Activated B cell treated with CpG ODN at 0.5 μM for 24 hours (primary cell): Measurements from ENCODE around the gene SPA17. TPM values are rescaled to one million over a fixed set of nuclear protein-coding genes. Genes with fewer than 3 reads are reported as not detected.

Experiments
- ATAC-seq: fragments of 200-7000 bp; cut with Tn5 transposase; one replicate; pipeline ENCODE4 v1.10.0; 2021; ENCODE audit warnings: low read depth, mild to moderate bottlenecking, moderate library complexity
- CTCF ChIA-PET: fragments of 350-600 bp; sonication (Branson Sonifier 250); formaldehyde crosslinking; loops from one replicate; lab custom pipeline; 2021; ENCODE audit warnings: antibody characterized with exemption; lab: Charles Lee
- POLR2A ChIA-PET: fragments of 350-600 bp; sonication (Branson Sonifier 250); formaldehyde crosslinking; loops from one replicate; lab custom pipeline; 2021; ENCODE audit warnings: antibody characterized with exemption; lab: Charles Lee
- DNase-seq: peaks from one replicate; pipeline ENCODE4 v3.0.0; 2022
- H3K27ac Mint-ChIP-seq: one replicate; pipeline ENCODE4 v1.8.0; 2020; ENCODE audit warnings: mixed read lengths
- H3K27me3 Mint-ChIP-seq: one replicate; pipeline ENCODE4 v1.8.0; 2021; ENCODE audit warnings: mixed read lengths
- H3K36me3 Mint-ChIP-seq: one replicate; pipeline ENCODE4 v1.8.0; 2021; ENCODE audit warnings: low read depth, mixed read lengths
- H3K4me1 Mint-ChIP-seq: one replicate; pipeline ENCODE4 v1.8.0; 2021; ENCODE audit warnings: mixed read lengths
- H3K4me3 Mint-ChIP-seq: one replicate; pipeline ENCODE4 v1.8.0; 2020; ENCODE audit warnings: mild to moderate bottlenecking, mixed read lengths
- H3K9me3 Mint-ChIP-seq: one replicate; pipeline ENCODE4 v1.8.0; 2020; ENCODE audit warnings: mixed read lengths
- intact Hi-C: fragments of 100-400 bp; cut with micrococcal nuclease; formaldehyde crosslinking; loops from one replicate; pipeline ENCODE4 v1.15.1; 2024
- total RNA-seq: library from RNA; stranded (reverse); gene quantifications from 2 replicates; pipeline ENCODE4 v1.2.3, GENCODE V29; 2022
- TF ChIP-seq, protein P1 (sequence below): fragments of 200-600 bp; IDR thresholded peaks from one replicate; pipeline ENCODE4 v1.8.0; 2022; ENCODE audit warnings: antibody characterized with exemption, mild to moderate bottlenecking

The SPA17 gene
- total RNA-seq, 1 donor from 2014 or later, result 1.6 TPM

DNA sequence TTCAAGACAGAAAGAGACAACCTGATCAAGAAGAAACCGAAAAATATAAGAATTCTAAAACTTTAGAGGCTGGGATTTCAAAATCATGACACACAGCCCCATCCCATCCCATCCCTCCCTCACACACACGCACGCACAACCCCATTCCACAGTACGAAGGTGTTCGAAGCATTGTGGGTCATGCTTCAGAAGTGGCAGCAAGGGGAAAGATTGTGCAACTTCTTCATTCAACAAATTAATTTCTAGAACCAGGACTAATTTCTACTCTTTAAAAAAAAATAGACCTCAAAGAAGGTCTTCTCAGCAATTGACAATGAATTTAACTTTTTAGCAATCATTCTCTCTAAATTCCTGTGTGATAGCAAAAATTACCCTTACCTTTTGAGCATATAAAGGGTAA, 867 bp downstream of the SPA17 start:
- Mint-ChIP-seq H3K27me3 (no peaks in the 10 kb centered on the region), H3K27ac (peak overlapping the region; percentile 95), H3K36me3 (peaks cover 2% of the 10 kb centered on the region), H3K9me3 (no peaks in the 10 kb centered on the region), H3K4me3 (peak overlapping the region; percentile 92), H3K4me1 (peaks cover 27% of the 10 kb centered on the region)
- intact Hi-C loops, result loop anchor here (2.0 to 5.0 kb wide), 4 partner anchors 398 to 1212 kb away; partner anchors contain the start of genes HYLS1 and TMEM218
- ChIA-PET POLR2A (interaction anchor here (0.6 to 2.5 kb wide), 10 partner anchors 22 to 126 kb away, joined by 3 to 24 read pairs (median 8); partner anchors contain the start of genes MSANTD2, NRGN and TBRG1), CTCF (no interaction called here)
- no peak for ATAC-seq
- no peak for DNase-seq
- TF ChIP-seq, protein P1, sequence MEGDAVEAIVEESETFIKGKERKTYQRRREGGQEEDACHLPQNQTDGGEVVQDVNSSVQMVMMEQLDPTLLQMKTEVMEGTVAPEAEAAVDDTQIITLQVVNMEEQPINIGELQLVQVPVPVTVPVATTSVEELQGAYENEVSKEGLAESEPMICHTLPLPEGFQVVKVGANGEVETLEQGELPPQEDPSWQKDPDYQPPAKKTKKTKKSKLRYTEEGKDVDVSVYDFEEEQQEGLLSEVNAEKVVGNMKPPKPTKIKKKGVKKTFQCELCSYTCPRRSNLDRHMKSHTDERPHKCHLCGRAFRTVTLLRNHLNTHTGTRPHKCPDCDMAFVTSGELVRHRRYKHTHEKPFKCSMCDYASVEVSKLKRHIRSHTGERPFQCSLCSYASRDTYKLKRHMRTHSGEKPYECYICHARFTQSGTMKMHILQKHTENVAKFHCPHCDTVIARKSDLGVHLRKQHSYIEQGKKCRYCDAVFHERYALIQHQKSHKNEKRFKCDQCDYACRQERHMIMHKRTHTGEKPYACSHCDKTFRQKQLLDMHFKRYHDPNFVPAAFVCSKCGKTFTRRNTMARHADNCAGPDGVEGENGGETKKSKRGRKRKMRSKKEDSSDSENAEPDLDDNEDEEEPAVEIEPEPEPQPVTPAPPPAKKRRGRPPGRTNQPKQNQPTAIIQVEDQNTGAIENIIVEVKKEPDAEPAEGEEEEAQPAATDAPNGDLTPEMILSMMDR, result no peak

DNA sequence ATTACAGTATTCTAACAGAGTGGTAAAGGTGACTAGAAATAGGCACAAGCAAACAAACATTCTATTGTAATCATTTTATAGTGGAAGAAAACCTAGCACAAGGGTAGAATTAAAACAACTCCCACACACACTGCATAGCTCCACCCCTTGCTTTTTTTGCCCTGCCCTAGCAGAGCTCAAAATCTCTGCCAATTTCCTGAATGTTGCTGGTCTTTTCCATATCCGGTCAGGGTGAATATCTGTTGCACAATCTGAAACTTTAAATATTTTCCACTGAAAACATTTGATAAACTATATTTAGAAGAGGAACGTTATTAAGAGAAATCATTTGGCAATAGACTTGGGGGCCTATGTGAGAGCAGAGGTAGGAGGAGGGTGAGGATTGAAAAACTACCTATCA, 2.7 kb downstream of the SPA17 start:
- TF ChIP-seq, protein P1, result no peak
- Mint-ChIP-seq H3K4me1 (peaks cover 18% of the 10 kb centered on the region), H3K4me3 (no peak overlapping the region), H3K36me3 (peaks cover 2% of the 10 kb centered on the region), H3K9me3 (peaks cover 3% of the 10 kb centered on the region), H3K27me3 (no peaks in the 10 kb centered on the region), H3K27ac (no peak overlapping the region)
- ATAC-seq, result no peak
- intact Hi-C loops, result no loop called here
- ChIA-PET CTCF (interaction anchor here (1.0 to 1.4 kb wide), 2 partner anchors 86 to 88 kb away, joined by 3 read pairs; no protein-coding TSS in a partner anchor), POLR2A (interaction anchor here (1.0 kb wide), 1 partner anchor 70 kb away, joined by 3 read pairs; no protein-coding TSS in a partner anchor)
- no peak for DNase-seq

DNA sequence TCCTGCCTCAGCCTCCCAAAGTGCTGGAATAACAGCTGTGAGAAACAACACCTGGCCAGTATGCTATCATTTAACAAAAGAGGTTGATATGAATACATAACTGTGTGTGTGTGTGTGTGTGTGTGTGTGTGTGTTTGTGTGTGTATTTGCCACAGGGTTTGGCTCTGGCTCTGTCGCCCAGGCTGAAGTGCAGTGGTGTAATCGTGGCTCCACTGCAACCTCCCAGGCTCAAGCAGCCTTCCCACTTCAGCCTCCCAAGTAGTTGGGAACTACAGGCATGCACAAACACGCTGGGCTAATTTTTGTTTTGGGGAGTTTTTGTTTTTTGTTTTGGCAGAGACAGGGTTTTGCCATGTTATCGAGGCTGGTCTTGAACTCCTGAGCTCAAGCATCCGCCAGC, 4.7 kb downstream of the SPA17 start:
- ATAC-seq (no peak), DNase-seq (no peak)
- TF ChIP-seq, protein P1, result no peak
- Mint-ChIP-seq H3K9me3 (peaks cover 10% of the 10 kb centered on the region), H3K27me3 (no peaks in the 10 kb centered on the region), H3K27ac (no peak overlapping the region), H3K4me3 (no peak overlapping the region), H3K36me3 (peaks cover 12% of the 10 kb centered on the region), H3K4me1 (peaks cover 7% of the 10 kb centered on the region)
- ChIA-PET CTCF (no interaction called here), POLR2A (no interaction called here)
- intact Hi-C loops, result no loop called here

DNA sequence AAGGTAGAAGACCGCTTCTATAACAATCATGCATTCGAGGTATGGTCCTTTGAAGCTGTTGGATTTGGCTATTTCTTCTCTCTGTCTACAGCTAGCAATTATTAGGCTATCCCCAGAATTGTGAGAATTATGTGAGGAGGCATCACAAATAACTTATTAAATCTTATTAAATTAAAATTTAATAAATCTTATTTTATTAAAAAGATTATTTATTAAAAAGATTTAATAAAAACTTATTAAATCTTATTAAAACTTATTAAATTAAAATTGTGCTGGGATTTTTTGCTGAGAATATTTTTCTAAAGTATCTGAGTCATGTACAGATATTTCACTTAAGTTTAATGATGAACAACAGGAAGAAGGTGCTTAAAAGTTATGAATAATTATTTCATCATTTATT, 7.7 kb downstream of the SPA17 start:
- no peak overlapping the region for H3K27ac Mint-ChIP-seq
- ATAC-seq (no peak), DNase-seq (no peak)
- ChIA-PET CTCF (no interaction called here), POLR2A (no interaction called here)
- no peak overlapping the region for H3K4me3 Mint-ChIP-seq
- H3K36me3 Mint-ChIP-seq, result peaks cover 10% of the 10 kb centered on the region
- TF ChIP-seq, protein P1, result no peak
- H3K27me3 Mint-ChIP-seq, result no peaks in the 10 kb centered on the region
- H3K4me1 Mint-ChIP-seq, result no peaks in the 10 kb centered on the region
- intact Hi-C loops, result no loop called here
- peaks cover 14% of the 10 kb centered on the region for H3K9me3 Mint-ChIP-seq

DNA sequence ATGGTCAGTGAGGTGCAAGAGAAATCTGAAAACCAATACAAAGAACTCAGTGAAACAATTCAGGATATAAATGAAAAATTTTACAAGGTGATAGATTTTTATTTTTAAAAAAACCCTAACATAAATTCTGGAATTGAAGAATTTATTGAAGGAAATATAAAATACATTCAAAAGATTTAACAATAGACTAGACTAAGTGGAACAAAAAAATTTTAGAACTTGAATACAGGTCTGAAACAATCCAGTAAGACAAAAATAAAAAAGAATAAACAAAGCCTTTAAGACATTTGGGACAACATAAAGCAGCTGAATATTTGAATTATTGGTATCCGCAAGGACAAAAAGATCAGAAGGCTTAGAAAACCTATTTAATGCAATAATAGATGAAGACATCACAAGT, 8.7 kb downstream of the SPA17 start:
- H3K36me3 Mint-ChIP-seq, result peaks cover 10% of the 10 kb centered on the region
- H3K27me3 Mint-ChIP-seq, result no peaks in the 10 kb centered on the region
- H3K4me1 Mint-ChIP-seq, result no peaks in the 10 kb centered on the region
- H3K4me3 Mint-ChIP-seq, result no peak overlapping the region
- H3K27ac Mint-ChIP-seq, result no peak overlapping the region
- TF ChIP-seq, protein P1, result no peak
- DNase-seq (no peak), ATAC-seq (no peak)
- peaks cover 22% of the 10 kb centered on the region for H3K9me3 Mint-ChIP-seq
- intact Hi-C loops, result no loop called here
- ChIA-PET POLR2A (no interaction called here), CTCF (no interaction called here)
